Measurements from ENCODE around the gene OVCA2. TPM values are rescaled to one million over a fixed set of nuclear protein-coding genes. Genes with fewer than 3 reads are reported as not detected.

Gene OVCA2
- total RNA-seq, 4 donors from 2014 or later: 5.4 to 73.3 (median 36.9) TPM

DNA sequence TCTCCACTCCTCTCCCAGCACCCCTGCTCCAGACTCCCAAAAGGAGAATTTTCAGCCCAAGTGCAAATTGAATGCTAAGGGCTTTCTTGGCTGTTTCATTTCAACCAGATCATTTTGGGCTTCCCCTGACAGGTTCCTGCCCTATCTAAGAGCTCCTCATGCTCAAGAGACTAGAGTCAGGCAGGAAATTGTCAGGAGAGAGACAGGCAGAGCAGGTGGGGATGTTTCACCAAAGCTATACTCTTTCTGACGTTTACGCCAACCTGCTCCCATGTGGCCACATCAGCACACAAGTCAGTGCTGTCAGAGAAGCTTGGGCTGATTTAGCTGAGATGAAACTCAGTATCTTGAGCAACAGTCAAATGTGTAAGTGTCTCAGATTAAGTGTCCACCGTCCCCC is 44.5 kb downstream of the OVCA2 start:
- intact Hi-C loops (cut with DNase I; ENCODE audit: low total_unique reads) (loop anchor here (10.0 kb wide), 1 partner anchor 88 kb away; no protein-coding TSS in a partner anchor), in situ Hi-C loops (cut with MboI; ENCODE audit: low pct_ligation_motif_present in 1 of 4, low pct_unique_long_range_greater_than_20kb in 1 of 4, low sequenced_read_pairs in 3 of 4) (no loop called here)
- H3K9me3 ChIP-seq: no peaks in the 10 kb centered on the region
- TF ChIP-seq EP300 (IDR thresholded peaks at IDR 0.05; ENCODE audit: low read depth) (no peak), POLR2AphosphoS5 (IDR thresholded peaks at IDR 0.05) (no peak), POLR2A (IDR thresholded peaks at IDR 0.05) (no peak)
- TF ChIP-seq, protein P1, sequence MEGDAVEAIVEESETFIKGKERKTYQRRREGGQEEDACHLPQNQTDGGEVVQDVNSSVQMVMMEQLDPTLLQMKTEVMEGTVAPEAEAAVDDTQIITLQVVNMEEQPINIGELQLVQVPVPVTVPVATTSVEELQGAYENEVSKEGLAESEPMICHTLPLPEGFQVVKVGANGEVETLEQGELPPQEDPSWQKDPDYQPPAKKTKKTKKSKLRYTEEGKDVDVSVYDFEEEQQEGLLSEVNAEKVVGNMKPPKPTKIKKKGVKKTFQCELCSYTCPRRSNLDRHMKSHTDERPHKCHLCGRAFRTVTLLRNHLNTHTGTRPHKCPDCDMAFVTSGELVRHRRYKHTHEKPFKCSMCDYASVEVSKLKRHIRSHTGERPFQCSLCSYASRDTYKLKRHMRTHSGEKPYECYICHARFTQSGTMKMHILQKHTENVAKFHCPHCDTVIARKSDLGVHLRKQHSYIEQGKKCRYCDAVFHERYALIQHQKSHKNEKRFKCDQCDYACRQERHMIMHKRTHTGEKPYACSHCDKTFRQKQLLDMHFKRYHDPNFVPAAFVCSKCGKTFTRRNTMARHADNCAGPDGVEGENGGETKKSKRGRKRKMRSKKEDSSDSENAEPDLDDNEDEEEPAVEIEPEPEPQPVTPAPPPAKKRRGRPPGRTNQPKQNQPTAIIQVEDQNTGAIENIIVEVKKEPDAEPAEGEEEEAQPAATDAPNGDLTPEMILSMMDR (IDR thresholded peaks at IDR 0.05): no peak
- H3K4me1 ChIP-seq: peaks cover 29 to 90% (median 68%) of the 10 kb centered on the region in 4 donors
- H3K36me3 ChIP-seq: peaks cover 0 to under 1% (median 0%) of the 10 kb centered on the region in 4 donors
- H3K27ac ChIP-seq: peak overlapping the region; percentile 89 to 91 (median 90)
- H3K4me3 ChIP-seq: no peak overlapping the region
- H3K27me3 ChIP-seq: no peaks in the 10 kb centered on the region
- no peak for DNase-seq
- 58 to 60% methylated on average over 1 to 3 of the region's 3 CpGs for WGBS, 2 donors (ENCODE audit: low coverage in 1 of 2)

DNA sequence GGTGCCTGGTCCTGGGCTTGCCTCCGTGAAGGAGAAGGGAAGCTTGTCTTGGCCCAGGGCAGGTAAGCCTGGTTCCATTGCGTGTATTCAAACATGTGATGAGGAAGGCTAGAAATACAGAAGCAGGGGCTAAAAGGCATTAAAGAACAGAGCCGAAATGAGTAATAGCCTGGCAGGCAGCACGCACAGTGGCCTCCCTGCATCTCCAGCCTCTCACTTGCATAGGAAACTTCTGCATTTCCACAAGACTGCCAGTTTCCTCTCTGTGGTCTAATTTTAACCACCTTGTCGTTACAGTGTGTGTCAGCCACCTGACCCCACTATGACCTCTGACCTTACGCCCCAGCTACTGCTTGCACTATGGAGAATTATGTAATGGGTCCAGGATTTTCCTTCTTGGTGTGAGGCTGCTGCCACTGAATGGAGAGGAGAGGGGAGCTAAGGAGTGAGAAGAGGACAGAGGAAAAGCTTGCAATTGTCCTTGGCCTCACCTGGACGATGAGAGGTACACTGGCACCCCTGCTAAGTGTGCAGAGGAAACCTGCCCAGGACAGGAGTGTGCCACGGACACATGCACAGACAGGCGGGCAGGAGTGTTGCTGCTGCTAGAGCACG is 45.9 kb downstream of the OVCA2 start:
- H3K4me3 ChIP-seq: no peak overlapping the region
- no peaks in the 10 kb centered on the region for H3K36me3 ChIP-seq
- WGBS, 2 donors (ENCODE audit: low coverage in 1 of 2): 50 to 82% methylated on average over 4 to 10 of the region's 10 CpGs
- H3K9me3 ChIP-seq: no peaks in the 10 kb centered on the region
- peaks cover 29 to 83% (median 69%) of the 10 kb centered on the region in 4 donors for H3K4me1 ChIP-seq
- in situ Hi-C loops (cut with MboI; ENCODE audit: low pct_ligation_motif_present in 1 of 4, low pct_unique_long_range_greater_than_20kb in 1 of 4, low sequenced_read_pairs in 3 of 4): no loop called here
- no peaks in the 10 kb centered on the region for H3K27me3 ChIP-seq
- H3K27ac ChIP-seq: peak overlapping the region; percentile 85 to 91 (median 90)
- peak; percentile 41 for DNase-seq
- intact Hi-C loops (cut with DNase I; ENCODE audit: low total_unique reads): loop anchor here (10.0 kb wide), 1 partner anchor 87 kb away; no protein-coding TSS in a partner anchor
- peak; percentile 8 to 16 (median 14) for TF ChIP-seq POLR2AphosphoS5 (IDR thresholded peaks at IDR 0.05)
- TF ChIP-seq, protein P1 (IDR thresholded peaks at IDR 0.05): no peak
- TF ChIP-seq EP300 (IDR thresholded peaks at IDR 0.05; ENCODE audit: low read depth): peak; percentile 38
- TF ChIP-seq POLR2A (IDR thresholded peaks at IDR 0.05): no peak

DNA sequence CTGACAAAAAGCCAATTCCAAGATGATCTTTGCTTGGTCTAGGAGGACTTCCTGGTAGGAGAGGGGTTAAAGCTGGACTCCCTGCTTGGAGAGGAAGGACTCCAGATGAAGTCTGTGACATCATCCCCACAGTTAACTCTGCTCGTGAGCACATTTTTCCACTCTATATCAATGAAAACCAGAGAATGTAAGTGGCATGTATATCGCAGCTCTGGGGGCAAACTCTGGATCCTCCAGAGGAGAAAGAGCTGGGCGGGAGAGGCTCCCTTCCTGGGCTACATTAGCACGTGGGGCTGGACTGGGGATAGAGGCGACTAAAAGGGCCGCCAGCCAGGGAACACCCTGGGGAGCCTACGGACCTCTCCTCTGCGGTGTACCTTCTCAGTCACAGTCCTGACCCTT is 47.2 kb downstream of the OVCA2 start:
- H3K27ac ChIP-seq: peak overlapping the region; percentile 85 to 91 (median 90)
- H3K4me3 ChIP-seq: peak overlapping the region in 3 of 4 donors; percentile 14 to 39 (median 18)
- H3K9me3 ChIP-seq: no peaks in the 10 kb centered on the region
- in situ Hi-C loops (cut with MboI; ENCODE audit: low pct_ligation_motif_present in 1 of 4, low pct_unique_long_range_greater_than_20kb in 1 of 4, low sequenced_read_pairs in 3 of 4) (no loop called here), intact Hi-C loops (cut with DNase I; ENCODE audit: low total_unique reads) (loop anchor here (10.0 kb wide), 1 partner anchor 86 kb away; no protein-coding TSS in a partner anchor)
- 23 to 51% methylated on average over 2 to 8 of the region's 8 CpGs for WGBS, 2 donors (ENCODE audit: low coverage in 1 of 2)
- no peaks in the 10 kb centered on the region for H3K27me3 ChIP-seq
- peaks cover 20 to 74% (median 61%) of the 10 kb centered on the region in 4 donors for H3K4me1 ChIP-seq
- H3K36me3 ChIP-seq: no peaks in the 10 kb centered on the region
- TF ChIP-seq EP300 (IDR thresholded peaks at IDR 0.05; ENCODE audit: low read depth) (no peak), POLR2A (IDR thresholded peaks at IDR 0.05) (no peak), POLR2AphosphoS5 (IDR thresholded peaks at IDR 0.05) (peak in 1 of 3 donors; percentile 3)
- TF ChIP-seq, protein P1 (IDR thresholded peaks at IDR 0.05): no peak
- no peak for DNase-seq

DNA sequence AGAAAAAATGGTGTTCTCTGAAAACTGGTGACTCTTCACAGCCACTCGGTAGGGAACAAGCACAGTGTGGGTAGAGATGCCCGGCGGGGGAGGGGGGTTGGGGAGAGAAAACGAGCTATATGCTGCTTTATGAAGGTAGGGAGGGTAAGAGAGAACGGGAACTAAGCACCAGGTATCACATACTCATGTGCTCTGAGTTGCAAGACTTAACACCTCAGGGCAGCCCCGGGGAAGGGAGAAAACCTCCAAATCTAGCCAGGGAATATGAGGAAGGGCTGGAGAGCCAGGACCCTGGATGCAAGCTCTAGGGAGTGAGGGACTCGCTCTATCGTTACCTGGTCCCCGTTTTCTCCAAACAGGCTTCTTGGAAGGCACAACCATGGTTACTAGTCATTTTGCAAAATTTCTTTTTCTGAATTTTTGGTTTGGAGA is 48.4 kb downstream of the OVCA2 start:
- no peak for DNase-seq
- Histone ChIP-seq H3K27me3 (no peaks in the 10 kb centered on the region), H3K36me3 (no peaks in the 10 kb centered on the region), H3K4me1 (peaks cover 14 to 64% (median 49%) of the 10 kb centered on the region in 4 donors), H3K4me3 (peak overlapping the region in 1 of 4 donors; percentile 39), H3K27ac (peak overlapping the region; percentile 85 to 91 (median 90)), H3K9me3 (no peaks in the 10 kb centered on the region)
- in situ Hi-C loops (cut with MboI; ENCODE audit: low pct_ligation_motif_present in 1 of 4, low pct_unique_long_range_greater_than_20kb in 1 of 4, low sequenced_read_pairs in 3 of 4) (no loop called here), intact Hi-C loops (cut with DNase I; ENCODE audit: low total_unique reads) (no loop called here)
- 55 to 65% methylated on average over 6 to 9 of the region's 9 CpGs for WGBS, 2 donors (ENCODE audit: low coverage in 1 of 2)
- TF ChIP-seq EP300 (IDR thresholded peaks at IDR 0.05; ENCODE audit: low read depth): no peak

Data from transverse colon (tissue), 4 donors.